Measurements from ENCODE around the gene SLCO2B1. TPM values are rescaled to one million over a fixed set of nuclear protein-coding genes. Genes with fewer than 3 reads are reported as not detected.

SLCO2B1 gene
- total RNA-seq, 1 donor from 2014 or later: 19.2 TPM

DNA sequence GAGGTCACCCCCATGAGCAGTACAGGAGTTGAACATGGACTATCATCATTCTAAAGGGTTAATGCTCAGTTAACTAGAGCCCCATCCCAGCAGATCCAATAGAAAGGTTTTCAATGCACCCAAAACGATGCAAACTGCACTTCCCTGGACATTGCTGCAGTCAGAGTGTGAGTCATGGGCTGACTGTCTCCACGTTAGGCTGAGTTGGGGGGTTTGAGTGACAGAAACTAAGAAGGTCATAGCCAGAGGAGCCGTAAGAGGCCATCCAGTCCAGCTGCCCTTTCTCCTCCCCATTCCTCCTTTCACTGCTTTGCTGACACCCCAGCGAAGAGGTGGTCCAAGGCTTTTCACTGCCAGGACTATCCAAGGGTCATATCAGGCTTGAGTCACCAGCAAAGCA, 43.7 kb upstream of the SLCO2B1 start:
- peaks cover 30% of the 10 kb centered on the region for H3K4me1 Mint-ChIP-seq (ENCODE audit: low read depth)
- peaks cover 16% of the 10 kb centered on the region for H3K9me3 Mint-ChIP-seq (ENCODE audit: low read depth)
- peaks cover 5% of the 10 kb centered on the region for H3K36me3 Mint-ChIP-seq (ENCODE audit: low read depth)
- no peak for TF ChIP-seq CTCF (IDR thresholded peaks at IDR 0.05)
- peak overlapping the region; percentile 53 for H3K27ac Mint-ChIP-seq (ENCODE audit: unreplicated experiment)
- no peak for DNase-seq (ENCODE audit: low spot score)
- H3K27me3 Mint-ChIP-seq (ENCODE audit: low read depth): no peaks in the 10 kb centered on the region
- H3K4me3 Mint-ChIP-seq (ENCODE audit: unreplicated experiment): no peak overlapping the region

DNA sequence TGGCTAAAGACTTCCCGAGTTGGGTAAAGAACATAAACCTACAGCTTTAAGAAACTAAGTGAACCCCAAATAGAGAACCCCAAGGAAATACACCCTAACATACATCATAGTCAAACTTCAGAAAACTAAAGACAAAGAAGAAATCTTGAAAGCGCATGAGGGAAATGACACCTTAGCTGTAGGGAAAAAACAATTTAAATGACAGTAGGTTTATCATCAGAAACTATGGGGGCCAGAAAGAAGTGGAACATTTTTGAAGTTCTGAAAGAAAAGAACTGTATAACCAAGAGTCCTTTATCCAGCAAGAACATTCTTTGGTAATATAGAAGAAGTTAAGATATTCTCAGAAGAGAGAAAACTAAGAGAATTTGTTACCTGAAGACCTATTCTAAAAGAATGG, 38.7 kb upstream of the SLCO2B1 start:
- Mint-ChIP-seq H3K4me3 (ENCODE audit: unreplicated experiment) (no peak overlapping the region), H3K9me3 (ENCODE audit: low read depth) (peaks cover 39% of the 10 kb centered on the region), H3K27ac (ENCODE audit: unreplicated experiment) (no peak overlapping the region), H3K27me3 (ENCODE audit: low read depth) (no peaks in the 10 kb centered on the region), H3K36me3 (ENCODE audit: low read depth) (peaks cover 5% of the 10 kb centered on the region), H3K4me1 (ENCODE audit: low read depth) (peaks cover 3% of the 10 kb centered on the region)
- no peak for DNase-seq (ENCODE audit: low spot score)
- TF ChIP-seq CTCF (IDR thresholded peaks at IDR 0.05): no peak

GRCh38 chr11:75113030-75113429, 37.9 kb upstream of the SLCO2B1 start:
- Mint-ChIP-seq H3K27me3 (ENCODE audit: low read depth) (no peaks in the 10 kb centered on the region), H3K36me3 (ENCODE audit: low read depth) (peaks cover 5% of the 10 kb centered on the region), H3K4me1 (ENCODE audit: low read depth) (no peaks in the 10 kb centered on the region), H3K9me3 (ENCODE audit: low read depth) (peaks cover 43% of the 10 kb centered on the region), H3K27ac (ENCODE audit: unreplicated experiment) (no peak overlapping the region), H3K4me3 (ENCODE audit: unreplicated experiment) (no peak overlapping the region)
- DNase-seq (ENCODE audit: low spot score): no peak
- TF ChIP-seq CTCF (IDR thresholded peaks at IDR 0.05): no peak

DNA sequence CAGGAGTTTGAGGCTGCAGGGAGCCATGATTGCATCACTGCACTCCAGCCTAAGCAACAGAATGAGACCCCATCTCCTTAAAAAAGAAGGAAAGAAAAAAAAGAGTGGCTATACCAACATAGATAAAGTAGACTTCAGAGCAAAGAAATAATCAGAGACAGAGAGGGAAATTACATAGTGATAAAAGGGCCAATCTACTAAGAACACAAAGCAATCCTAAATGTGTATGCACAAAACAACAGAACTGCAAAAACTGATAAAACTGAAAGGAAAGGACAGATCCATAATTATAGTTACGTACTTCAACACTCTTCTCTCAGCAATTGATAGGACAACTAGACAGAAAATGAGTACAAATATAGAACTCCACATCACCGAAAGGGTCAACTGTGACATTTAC, 36.4 kb upstream of the SLCO2B1 start:
- H3K36me3 Mint-ChIP-seq (ENCODE audit: low read depth): peaks cover 8% of the 10 kb centered on the region
- TF ChIP-seq CTCF (IDR thresholded peaks at IDR 0.05): no peak
- no peak for DNase-seq (ENCODE audit: low spot score)
- no peaks in the 10 kb centered on the region for H3K4me1 Mint-ChIP-seq (ENCODE audit: low read depth)
- no peaks in the 10 kb centered on the region for H3K27me3 Mint-ChIP-seq (ENCODE audit: low read depth)
- H3K9me3 Mint-ChIP-seq (ENCODE audit: low read depth): peaks cover 54% of the 10 kb centered on the region
- no peak overlapping the region for H3K27ac Mint-ChIP-seq (ENCODE audit: unreplicated experiment)
- H3K4me3 Mint-ChIP-seq (ENCODE audit: unreplicated experiment): no peak overlapping the region

DNA sequence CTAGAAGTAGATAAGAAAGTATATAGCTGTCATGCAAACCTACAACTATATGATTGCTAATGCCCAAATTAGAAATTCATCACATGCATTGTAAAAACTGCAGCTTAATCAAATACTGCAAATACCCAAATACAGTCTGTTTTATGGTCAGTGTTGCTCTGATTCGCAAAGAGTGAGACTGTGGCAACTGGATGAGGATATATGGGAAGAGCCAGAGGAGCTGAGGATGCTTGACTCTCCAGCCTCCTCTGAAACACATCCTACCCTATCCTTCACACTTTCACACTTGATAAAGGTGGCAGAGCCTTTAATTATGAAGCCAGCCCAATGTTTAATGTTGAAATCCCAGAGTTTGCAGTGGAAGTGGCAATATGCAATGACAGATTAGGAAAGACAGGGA, 32.3 kb upstream of the SLCO2B1 start:
- Mint-ChIP-seq H3K4me1 (ENCODE audit: low read depth) (no peaks in the 10 kb centered on the region), H3K36me3 (ENCODE audit: low read depth) (peaks cover 6% of the 10 kb centered on the region), H3K27ac (ENCODE audit: unreplicated experiment) (no peak overlapping the region), H3K27me3 (ENCODE audit: low read depth) (peaks cover 8% of the 10 kb centered on the region), H3K9me3 (ENCODE audit: low read depth) (peaks cover 33% of the 10 kb centered on the region), H3K4me3 (ENCODE audit: unreplicated experiment) (no peak overlapping the region)
- no peak for TF ChIP-seq CTCF (IDR thresholded peaks at IDR 0.05)
- DNase-seq (ENCODE audit: low spot score): no peak

Measured in chondrocyte (in vitro differentiated cells).